ENCODE results near the gene PHF20. TPM values are rescaled to one million over a fixed set of nuclear protein-coding genes. Genes with fewer than 3 reads are reported as not detected.

The PHF20 gene
- total and polyA plus RNA-seq, 2 of the 8 experiments (the other 6 are each of a cell fraction or from before 2014, with no cell fraction given): 25.6 to 70.1 TPM

- Histone ChIP-seq H3K4ac (replicated peaks; ENCODE audit: insufficient read length, low read depth, low read length) (no peak overlapping the region), H3K36me3 (ENCODE audit: control insufficient read depth in 2 of 4, insufficient read depth in 4 of 4, low read length in 3 of 4) (no peaks in the 10 kb centered on the region), H3K4me1 (replicated peaks in 1 of 4; ENCODE audit: control insufficient read depth in 3 of 4, insufficient read depth in 4 of 4, low read length in 3 of 4) (no peaks in the 10 kb centered on the region), H2BK120ac (replicated peaks; ENCODE audit: low read depth, low read length) (no peak overlapping the region), H3K14ac (ENCODE audit: insufficient read length) (no peak overlapping the region), H3K4me2 (ENCODE audit: insufficient read depth in 1 of 2, low read depth in 2 of 2, low read length in 2 of 2) (no peak overlapping the region), H3K79me2 (ENCODE audit: control insufficient read depth in 1 of 2, insufficient read depth in 2 of 2, low read length in 2 of 2) (peaks cover 0 to 21% of the 10 kb centered on the region in 2 experiments; a peak in 2 of 4 replicates), H3K23me2 (ENCODE audit: low read depth, low read length) (no peaks in the 10 kb centered on the region), H3K18ac (ENCODE audit: extremely low read depth, low read length) (no peak overlapping the region), H3K9me3 (ENCODE audit: insufficient read depth in 2 of 2, low read depth in 1 of 2, low read length in 1 of 2) (no peaks in the 10 kb centered on the region), H4K20me1 (replicated peaks in 1 of 2; ENCODE audit: control insufficient read depth in 1 of 2, insufficient read depth in 2 of 2, low read length in 2 of 2) (peaks cover 0 to 2% of the 10 kb centered on the region in 2 experiments), H2BK15ac (ENCODE audit: low read length) (no peak overlapping the region), H4K91ac (replicated peaks; ENCODE audit: insufficient read length, low read length) (no peak overlapping the region), H3K56ac (replicated peaks; ENCODE audit: insufficient read length, low read depth, low read length) (no peak overlapping the region), H2AK5ac (ENCODE audit: low read depth, low read length) (no peak overlapping the region), H3K9ac (replicated peaks in 1 of 4; ENCODE audit: extremely low read depth in 1 of 4, low read depth in 3 of 4, low read length in 3 of 4) (no peak overlapping the region), H3K27ac (ENCODE audit: low read depth, low read length) (no peak overlapping the region), H2BK20ac (ENCODE audit: low read length) (no peak overlapping the region), H3K23ac (ENCODE audit: insufficient read length) (no peak overlapping the region), H2BK5ac (ENCODE audit: low read depth, low read length) (no peak overlapping the region), H3K27me3 (replicated peaks in 1 of 4; ENCODE audit: control insufficient read depth in 3 of 4, extremely low read depth in 1 of 4, insufficient read depth in 3 of 4, low read length in 3 of 4) (no peaks in the 10 kb centered on the region), H3K4me3 (ENCODE audit: extremely low read depth in 1 of 4, insufficient read depth in 2 of 4, low read depth in 3 of 4, low read length in 4 of 4) (no peak overlapping the region), H4K5ac (ENCODE audit: insufficient read length, low read depth, low read length) (no peak overlapping the region), H4K8ac (ENCODE audit: extremely low read depth, insufficient read depth, low read length) (no peak overlapping the region), H2BK12ac (ENCODE audit: low read depth, low read length) (no peak overlapping the region), H2AFZ (ENCODE audit: low read length) (no peak overlapping the region), H3K79me1 (ENCODE audit: low read depth, low read length) (no peaks in the 10 kb centered on the region)
- FAIRE-seq (no peak), DNase-seq (ENCODE audit: low read depth in 1 of 2, low spot score in 2 of 2) (no peak)
- ChIA-PET CTCF (ENCODE audit: partially characterized antibody) (interaction anchor here (0.7 kb wide), 1 partner anchor 38 kb away, joined by 3 read pairs; no protein-coding TSS in a partner anchor), POLR2A (ENCODE audit: partially characterized antibody) (no interaction called here)
- TF ChIP-seq, protein P1, sequence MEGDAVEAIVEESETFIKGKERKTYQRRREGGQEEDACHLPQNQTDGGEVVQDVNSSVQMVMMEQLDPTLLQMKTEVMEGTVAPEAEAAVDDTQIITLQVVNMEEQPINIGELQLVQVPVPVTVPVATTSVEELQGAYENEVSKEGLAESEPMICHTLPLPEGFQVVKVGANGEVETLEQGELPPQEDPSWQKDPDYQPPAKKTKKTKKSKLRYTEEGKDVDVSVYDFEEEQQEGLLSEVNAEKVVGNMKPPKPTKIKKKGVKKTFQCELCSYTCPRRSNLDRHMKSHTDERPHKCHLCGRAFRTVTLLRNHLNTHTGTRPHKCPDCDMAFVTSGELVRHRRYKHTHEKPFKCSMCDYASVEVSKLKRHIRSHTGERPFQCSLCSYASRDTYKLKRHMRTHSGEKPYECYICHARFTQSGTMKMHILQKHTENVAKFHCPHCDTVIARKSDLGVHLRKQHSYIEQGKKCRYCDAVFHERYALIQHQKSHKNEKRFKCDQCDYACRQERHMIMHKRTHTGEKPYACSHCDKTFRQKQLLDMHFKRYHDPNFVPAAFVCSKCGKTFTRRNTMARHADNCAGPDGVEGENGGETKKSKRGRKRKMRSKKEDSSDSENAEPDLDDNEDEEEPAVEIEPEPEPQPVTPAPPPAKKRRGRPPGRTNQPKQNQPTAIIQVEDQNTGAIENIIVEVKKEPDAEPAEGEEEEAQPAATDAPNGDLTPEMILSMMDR (IDR thresholded peaks at IDR 0.05; ENCODE audit: control extremely low read depth in 1 of 3, insufficient read depth in 1 of 3, low read depth in 1 of 3, low read length in 3 of 3): no peak
- TF ChIP-seq SRF (IDR thresholded peaks at IDR 0.05; ENCODE audit: low read depth, low read length) (no peak), PHF8 (conservative IDR thresholded peaks at IDR 0.05; ENCODE audit: low read depth, low read length) (no peak), TAF7 (optimal IDR thresholded peaks at IDR 0.05; ENCODE audit: borderline replicate concordance, low read depth, low read length) (no peak), CHD2 (IDR thresholded peaks at IDR 0.05; ENCODE audit: low read length) (no peak), SP4 (IDR thresholded peaks at IDR 0.05; ENCODE audit: low read length) (no peak), HDAC6 (IDR thresholded peaks at IDR 0.05; ENCODE audit: low read depth, low read length) (no peak), BCL11A (IDR thresholded peaks at IDR 0.05; ENCODE audit: low read depth in 2 of 2, low read length in 2 of 2) (no peak), JUN (IDR thresholded peaks at IDR 0.05; ENCODE audit: low read depth, low read length) (no peak), NANOG (IDR thresholded peaks at IDR 0.05; ENCODE audit: insufficient read depth, low read depth, low read length, poor library complexity, severe bottlenecking) (no peak), CBX8 (IDR thresholded peaks at IDR 0.05; ENCODE audit: borderline replicate concordance, low read depth, low read length) (no peak)
Observed at GRCh38 chr20:35830264-35830663, 58.4 kb downstream of the PHF20 start.
